NK-92 (cell line): ENCODE data around the gene CXCR2.

Experiments
- DNase-seq: peaks from one replicate; lab custom pipeline; 2025; ENCODE audit not compliant: unreplicated experiment; lab: John Stamatoyannopoulos, UW

Gene CXCR2

GRCh38 chr2:218180467-218181114, 54.8 kb downstream of the CXCR2 start:
- no peak for DNase-seq

GRCh38 chr2:218184331-218184730, 58.5 kb downstream of the CXCR2 start:
- no peak for DNase-seq

- no peak for DNase-seq
These were observed 60.5 kb downstream of the CXCR2 start for GRCh38 chr2:218186355-218186766.
